ENCODE measurements around the gene DMD.
"Not testable (repeated sequence)": the region's sequence is repeated elsewhere in the genome, so short reads cannot be mapped to it uniquely, and the experiment has no call there.

DNA sequence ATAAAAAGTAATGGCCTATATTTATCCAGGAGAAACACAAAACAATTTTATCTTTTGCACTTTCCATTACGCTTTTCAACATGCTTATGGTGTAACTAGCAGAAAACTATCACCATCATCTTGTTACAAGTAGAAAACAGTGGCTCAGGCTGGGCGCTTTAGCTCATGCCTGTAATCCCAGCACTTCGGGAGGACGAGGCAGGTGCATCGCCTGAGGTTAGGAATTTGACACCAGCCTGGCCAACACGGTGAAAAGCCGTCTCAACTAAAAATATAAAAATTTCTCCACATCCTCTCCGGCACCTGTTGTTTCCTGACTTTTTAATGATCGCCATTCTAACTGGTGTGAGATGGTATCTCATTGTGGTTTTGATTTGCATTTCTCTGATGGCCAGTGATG lies 506.0 kb downstream of the DMD start:
- not testable (repeated sequence) for TF ChIP-seq CTCF, POLR2AphosphoS5 (IDR thresholded peaks at IDR 0.05)
